Measurements from ENCODE around the gene CAMK2D.
"Not testable (repeated sequence)": the region's sequence is repeated elsewhere in the genome, so short reads cannot be mapped to it uniquely, and the experiment has no call there.

The CAMK2D gene

GRCh38 chr4:113773756-113774155 lies 12.2 kb upstream of the CAMK2D start:
- DNase-seq (ENCODE audit: low spot score): no peak
- TF ChIP-seq CTCF (IDR thresholded peaks at IDR 0.05; ENCODE audit: extremely low read depth, missing control alignments): no peak

DNA sequence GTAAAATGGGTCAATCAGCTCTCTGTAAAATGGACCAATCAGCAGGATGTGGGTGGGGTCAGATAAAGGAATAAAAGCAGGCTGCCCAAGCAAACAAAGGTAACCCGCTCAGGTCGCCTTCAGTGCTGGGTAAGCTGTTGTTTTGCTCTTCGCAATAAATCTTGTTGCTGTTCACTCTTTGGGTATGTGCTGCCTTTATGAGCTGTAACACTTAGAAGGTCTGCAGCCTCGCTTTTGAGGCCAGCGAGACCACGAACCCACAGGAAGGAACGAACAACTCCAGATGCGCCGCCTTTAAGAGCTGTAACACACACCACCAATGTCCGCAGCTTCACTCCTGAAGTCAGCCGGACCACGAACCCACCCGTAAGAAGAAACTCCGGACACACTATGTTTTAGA lies 11.5 kb upstream of the CAMK2D start:
- no peak for DNase-seq (ENCODE audit: low spot score)
- no peak for TF ChIP-seq CTCF (IDR thresholded peaks at IDR 0.05; ENCODE audit: extremely low read depth, missing control alignments)

DNA sequence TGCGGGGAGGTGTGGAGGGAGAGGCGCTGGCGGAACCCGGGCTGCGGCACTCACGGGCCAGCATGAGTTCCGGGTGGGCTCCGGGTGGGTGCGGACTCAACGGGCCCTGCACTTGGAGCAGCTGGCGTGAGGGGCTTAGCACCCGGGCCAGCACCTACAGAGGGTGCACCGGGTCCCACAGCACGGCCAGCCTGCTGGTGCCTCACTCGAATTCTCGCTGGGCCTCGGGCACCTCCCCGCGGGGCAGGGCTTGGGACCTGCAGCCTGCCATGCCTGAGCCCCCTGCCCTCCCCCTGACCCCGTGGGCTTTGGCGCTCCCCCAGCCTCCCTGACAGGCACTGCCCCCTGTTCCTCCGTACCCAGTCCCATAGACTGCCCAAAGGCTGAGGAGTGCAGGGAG lies 10.8 kb upstream of the CAMK2D start:
- DNase-seq (ENCODE audit: low spot score): no peak

DNA sequence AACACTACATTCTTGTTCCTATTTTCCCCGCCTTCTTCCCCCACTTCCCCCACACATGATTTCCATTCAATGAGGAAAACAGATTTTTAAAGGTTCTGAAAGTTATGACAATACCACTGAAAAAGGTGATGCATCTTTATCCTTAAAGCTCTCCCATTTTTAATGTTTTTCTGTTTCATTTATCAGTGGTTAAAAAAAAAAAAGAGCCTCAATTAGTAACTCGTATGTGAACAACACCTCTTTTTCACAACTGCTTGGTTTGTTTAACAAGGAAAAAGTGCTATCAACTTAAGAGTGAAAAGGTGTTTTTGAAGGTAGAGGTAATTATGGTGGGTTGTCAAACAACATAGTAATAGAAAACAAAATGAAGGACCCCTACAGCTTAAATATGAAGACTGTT lies 8.2 kb upstream of the CAMK2D start:
- DNase-seq (ENCODE audit: low spot score): no peak
- TF ChIP-seq CTCF (IDR thresholded peaks at IDR 0.05; ENCODE audit: extremely low read depth, missing control alignments): no peak

More for the DNA sequence above, 10.8 kb upstream of the CAMK2D start:
- TF ChIP-seq CTCF (IDR thresholded peaks at IDR 0.05; ENCODE audit: extremely low read depth, missing control alignments): no peak

DNA sequence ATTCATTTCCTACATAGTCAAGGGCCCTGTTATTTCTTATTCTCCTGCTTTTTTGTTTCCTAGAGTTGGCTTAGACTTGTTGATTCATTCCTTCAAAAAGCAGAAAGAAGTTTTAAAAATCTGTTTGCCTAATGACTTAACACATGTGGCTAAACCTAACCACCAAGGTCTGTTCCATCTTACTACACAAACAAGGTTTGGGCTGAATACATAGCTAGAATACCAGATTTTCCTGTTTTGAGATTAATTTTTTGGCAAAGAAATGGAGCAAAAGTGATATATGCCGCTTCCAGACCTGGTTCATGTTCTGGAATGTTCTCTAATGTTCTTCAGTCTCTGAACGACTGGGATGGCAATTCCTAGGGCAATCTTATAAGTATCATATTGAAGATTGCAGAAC lies 7.4 kb upstream of the CAMK2D start:
- no peak for TF ChIP-seq CTCF (IDR thresholded peaks at IDR 0.05; ENCODE audit: extremely low read depth, missing control alignments)
- no peak for DNase-seq (ENCODE audit: low spot score)

GRCh38 chr4:113766882-113767281 lies 5.3 kb upstream of the CAMK2D start:
- TF ChIP-seq CTCF (IDR thresholded peaks at IDR 0.05; ENCODE audit: extremely low read depth, missing control alignments): no peak
- no peak for DNase-seq (ENCODE audit: low spot score)

DNA sequence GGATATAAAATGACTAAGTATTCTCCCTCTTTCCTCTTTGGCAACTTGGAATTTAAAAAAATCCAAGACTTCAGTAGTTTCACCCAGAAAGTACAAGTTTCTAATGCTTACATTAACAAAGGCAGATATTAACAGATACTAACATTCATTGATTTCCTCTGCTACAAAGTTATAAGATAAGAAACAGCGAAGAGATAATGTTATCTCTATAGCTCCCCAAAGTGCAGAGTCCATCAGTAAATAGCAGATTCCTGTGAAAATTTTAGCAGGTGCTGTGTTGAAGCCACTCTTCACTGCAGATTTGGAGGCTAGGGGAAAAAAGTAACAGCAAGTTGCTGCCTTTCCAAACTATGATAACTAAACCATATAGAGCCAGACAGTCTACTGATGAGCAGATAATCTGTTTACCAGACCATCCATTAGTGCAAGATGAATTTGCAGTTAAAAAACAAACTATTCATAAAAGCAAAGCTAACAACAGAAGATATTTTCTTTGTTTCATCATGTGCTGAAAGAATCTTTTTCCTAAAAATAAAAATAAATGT lies 3.3 kb upstream of the CAMK2D start:
- TF ChIP-seq CTCF (IDR thresholded peaks at IDR 0.05; ENCODE audit: extremely low read depth, missing control alignments): no peak
- DNase-seq (ENCODE audit: low spot score): no peak

DNA sequence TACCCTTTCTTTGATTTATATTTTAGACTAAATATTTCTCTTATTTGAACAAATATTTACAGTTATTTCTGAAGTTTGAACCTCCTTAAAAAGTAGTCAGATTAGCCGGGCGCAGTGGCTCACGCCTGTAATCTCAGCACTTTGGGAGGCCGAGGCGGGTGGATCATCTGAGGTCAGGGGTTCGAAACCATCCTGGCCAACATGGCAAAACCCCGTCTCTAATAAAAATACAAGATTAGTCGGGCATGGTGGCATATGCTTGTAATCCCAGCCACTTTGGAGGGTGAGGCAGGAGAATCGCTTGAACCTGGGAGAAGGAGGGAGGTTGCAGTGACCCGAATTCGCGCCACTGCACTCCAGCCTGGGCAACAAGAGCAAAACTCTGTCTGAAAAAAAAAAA lies 2.4 kb upstream of the CAMK2D start:
- not testable (repeated sequence) for DNase-seq (ENCODE audit: low spot score)
